MG63 (cell line): ENCODE data around the gene RNF144B. TPM values are rescaled to one million over a fixed set of nuclear protein-coding genes. Genes with fewer than 3 reads are reported as not detected.
"Not testable (repeated sequence)": the region's sequence is repeated elsewhere in the genome, so short reads cannot be mapped to it uniquely, and the experiment has no call there.

Experiments
- DNase-seq: peaks from one replicate; pipeline ENCODE4 v3.0.0-alpha.2; 2020
- H3K27me3 ChIP-seq: fragments of 250-450 bp; sonication (Bioruptor Pico); 2 replicates; pipeline ENCODE4 v1.5.1; 2020; ENCODE audit warnings: mild to moderate bottlenecking, moderate library complexity
- H3K36me3 ChIP-seq: fragments of 250-450 bp; sonication (Bioruptor Pico); 2 replicates; pipeline ENCODE4 v1.5.1; 2020; ENCODE audit warnings: mild to moderate bottlenecking, moderate library complexity
- H3K4me3 ChIP-seq: fragments of 250-450 bp; sonication (Bioruptor Pico); 2 replicates; pipeline ENCODE4 v1.5.1; 2020; ENCODE audit warnings: mild to moderate bottlenecking, moderate library complexity
- H3K9me3 ChIP-seq: fragments of 250-450 bp; sonication (Bioruptor Pico); 2 replicates; pipeline ENCODE4 v1.5.1; 2020; ENCODE audit warnings: mild to moderate bottlenecking, moderate library complexity
- total RNA-seq: library from RNA; depleted of rRNA; stranded (reverse); fragments of >200 nt; shearing (Covaris generic); gene quantifications from 2 replicates; pipeline ENCODE4 v1.2.3, GENCODE V29; 2014; ENCODE audit warnings: low replicate concordance

Gene RNF144B
- total RNA-seq, 1 experiment from 2014 or later: 1.9 TPM

DNA sequence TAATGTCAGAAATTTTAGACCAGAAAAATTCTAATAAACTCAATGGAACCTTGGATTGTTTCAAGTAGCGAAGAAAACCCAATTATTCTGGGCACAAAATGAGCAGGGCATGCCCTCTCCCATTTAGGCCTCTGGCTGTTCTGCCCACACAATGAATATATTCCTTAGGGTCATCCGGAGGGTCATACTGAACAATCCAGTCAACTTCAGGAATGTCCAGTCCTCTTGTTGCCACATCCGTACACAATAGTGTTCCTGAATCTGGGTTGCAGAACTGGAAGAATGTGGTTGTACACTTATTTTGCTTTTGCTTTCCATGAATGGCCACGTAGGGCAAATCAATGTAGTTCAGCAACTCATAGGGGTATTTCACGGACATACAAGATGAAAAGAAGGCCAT lies 23.4 kb upstream of the RNF144B start:
- no peaks in the 10 kb centered on the region for H3K36me3 ChIP-seq
- H3K9me3 ChIP-seq: no peaks in the 10 kb centered on the region
- no peak overlapping the region for H3K4me3 ChIP-seq
- no peak for DNase-seq
- no peaks in the 10 kb centered on the region for H3K27me3 ChIP-seq

DNA sequence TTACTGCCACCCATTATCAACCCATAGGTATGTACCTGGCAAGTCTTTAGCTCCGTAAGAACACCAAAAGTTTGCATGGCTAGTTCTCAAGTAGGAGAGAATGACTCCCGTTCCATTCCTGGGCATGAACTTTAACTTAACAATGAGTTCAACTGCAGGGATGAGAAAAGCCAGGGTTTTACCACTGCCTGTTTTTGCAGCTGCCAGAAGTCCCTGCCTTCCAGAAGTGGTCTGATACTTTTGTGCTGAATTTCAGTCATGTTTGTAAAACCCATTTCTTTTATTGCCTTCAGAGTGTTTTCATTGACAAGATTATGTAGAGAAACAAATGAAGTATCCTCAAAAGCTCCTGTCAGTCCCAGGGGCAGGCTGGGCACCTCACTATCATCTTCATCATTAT lies 22.6 kb upstream of the RNF144B start:
- H3K27me3 ChIP-seq, DNase-seq, H3K36me3 ChIP-seq, H3K9me3 ChIP-seq, H3K4me3 ChIP-seq: not testable (repeated sequence)

DNA sequence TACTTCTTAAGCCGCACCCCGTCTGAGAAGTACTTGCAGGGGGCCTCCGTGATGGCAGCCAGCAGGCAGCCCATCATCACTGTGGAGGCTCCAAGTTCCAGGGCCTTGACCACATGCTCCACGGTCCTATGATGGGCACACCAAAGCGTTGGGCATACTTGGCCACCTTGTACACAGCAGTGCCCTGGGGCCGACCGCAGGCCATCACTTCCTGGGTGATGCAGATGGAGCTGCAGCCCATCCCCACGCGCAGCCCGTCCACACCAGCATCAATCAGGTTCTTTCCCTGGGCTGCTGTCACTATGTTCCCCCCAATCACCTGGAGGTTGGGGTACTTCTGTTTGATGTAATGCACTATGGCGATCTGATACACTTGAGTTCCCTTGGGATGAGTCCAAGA lies 19.8 kb upstream of the RNF144B start:
- Histone ChIP-seq H3K36me3 (no peaks in the 10 kb centered on the region), H3K4me3 (no peak overlapping the region), H3K9me3 (no peaks in the 10 kb centered on the region), H3K27me3 (no peaks in the 10 kb centered on the region)
- no peak for DNase-seq

DNA sequence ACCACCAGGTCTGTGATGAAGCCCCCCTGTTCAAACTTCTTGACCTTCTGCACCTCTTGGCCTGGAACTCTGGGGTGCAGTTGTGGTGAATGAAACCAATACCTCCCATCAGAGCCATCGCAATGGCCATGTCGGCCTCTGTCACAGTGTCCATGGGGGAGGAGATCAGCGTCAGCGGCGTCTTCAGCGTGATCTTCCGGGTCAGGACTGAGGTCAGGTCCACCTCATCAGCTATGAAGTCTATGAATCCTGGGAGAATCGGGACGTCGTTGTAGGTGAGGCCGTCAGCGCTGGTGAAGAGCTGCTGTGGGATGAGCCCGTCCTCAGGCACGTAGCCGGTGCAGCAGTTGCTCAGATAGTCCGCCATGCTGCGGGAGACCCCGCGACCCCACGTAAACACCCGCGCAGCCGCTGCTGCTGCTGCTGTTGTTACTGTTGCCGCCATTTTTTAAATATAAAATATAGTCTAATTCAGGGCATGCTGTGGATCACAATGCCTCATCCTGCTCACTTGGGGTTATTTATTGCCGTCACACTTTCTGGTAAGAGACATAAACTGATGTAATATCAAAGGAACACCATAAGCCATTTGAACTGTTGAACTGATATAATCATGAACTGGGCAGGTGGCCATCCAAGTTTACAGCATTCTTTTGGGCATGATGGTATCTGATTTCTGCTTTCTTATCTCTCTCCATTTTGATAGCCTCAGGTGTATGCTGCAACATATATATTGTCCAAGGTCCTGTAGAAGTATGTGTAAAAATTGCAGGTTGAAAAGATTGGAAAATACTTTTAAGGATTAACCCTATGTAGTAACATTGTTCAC lies 18.7 kb upstream of the RNF144B start:
- no peaks in the 10 kb centered on the region for H3K9me3 ChIP-seq
- no peak for DNase-seq
- H3K4me3 ChIP-seq: no peak overlapping the region
- no peaks in the 10 kb centered on the region for H3K27me3 ChIP-seq
- no peaks in the 10 kb centered on the region for H3K36me3 ChIP-seq

DNA sequence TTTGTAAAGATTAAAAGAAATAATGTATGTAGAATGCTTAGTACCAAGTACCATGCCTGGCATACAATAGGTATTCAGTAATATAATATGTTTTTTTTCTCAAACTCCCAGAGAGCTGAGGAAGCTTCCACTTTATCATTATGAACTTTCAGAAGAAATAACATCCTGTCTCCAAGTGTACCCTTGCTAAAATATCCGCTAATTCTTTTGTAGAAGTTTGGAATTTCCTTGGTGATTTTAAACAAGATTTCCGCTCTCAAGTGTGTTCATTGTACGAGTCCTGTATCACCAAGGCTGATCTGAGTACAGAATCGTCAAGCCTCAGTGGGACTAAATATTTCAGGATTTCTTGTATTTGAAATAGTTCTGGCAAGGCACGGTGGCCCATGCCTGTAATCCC lies 16.1 kb upstream of the RNF144B start:
- Histone ChIP-seq H3K27me3 (no peaks in the 10 kb centered on the region), H3K4me3 (no peak overlapping the region), H3K9me3 (no peaks in the 10 kb centered on the region), H3K36me3 (no peaks in the 10 kb centered on the region)
- DNase-seq: no peak

DNA sequence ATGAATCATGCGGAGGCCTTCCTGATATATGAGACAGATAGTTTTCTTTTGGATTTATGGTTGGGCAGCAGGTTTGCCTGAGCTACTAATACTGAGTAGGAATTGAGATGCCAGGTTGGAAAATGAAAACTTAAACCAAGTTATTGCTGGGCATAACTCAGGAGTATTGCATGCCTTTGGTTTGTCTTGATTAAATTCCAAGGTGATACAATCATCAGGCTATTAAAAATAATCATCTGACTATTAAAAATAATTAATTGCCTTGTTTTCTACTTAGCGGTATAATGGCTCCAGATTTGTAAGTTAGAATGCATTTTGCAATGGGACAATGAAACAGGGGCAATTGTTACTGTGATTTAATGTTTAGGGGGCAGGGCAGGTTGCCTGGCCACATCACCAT lies 15.5 kb upstream of the RNF144B start:
- no peaks in the 10 kb centered on the region for H3K27me3 ChIP-seq
- H3K36me3 ChIP-seq: no peaks in the 10 kb centered on the region
- no peaks in the 10 kb centered on the region for H3K9me3 ChIP-seq
- H3K4me3 ChIP-seq: no peak overlapping the region
- DNase-seq: no peak

DNA sequence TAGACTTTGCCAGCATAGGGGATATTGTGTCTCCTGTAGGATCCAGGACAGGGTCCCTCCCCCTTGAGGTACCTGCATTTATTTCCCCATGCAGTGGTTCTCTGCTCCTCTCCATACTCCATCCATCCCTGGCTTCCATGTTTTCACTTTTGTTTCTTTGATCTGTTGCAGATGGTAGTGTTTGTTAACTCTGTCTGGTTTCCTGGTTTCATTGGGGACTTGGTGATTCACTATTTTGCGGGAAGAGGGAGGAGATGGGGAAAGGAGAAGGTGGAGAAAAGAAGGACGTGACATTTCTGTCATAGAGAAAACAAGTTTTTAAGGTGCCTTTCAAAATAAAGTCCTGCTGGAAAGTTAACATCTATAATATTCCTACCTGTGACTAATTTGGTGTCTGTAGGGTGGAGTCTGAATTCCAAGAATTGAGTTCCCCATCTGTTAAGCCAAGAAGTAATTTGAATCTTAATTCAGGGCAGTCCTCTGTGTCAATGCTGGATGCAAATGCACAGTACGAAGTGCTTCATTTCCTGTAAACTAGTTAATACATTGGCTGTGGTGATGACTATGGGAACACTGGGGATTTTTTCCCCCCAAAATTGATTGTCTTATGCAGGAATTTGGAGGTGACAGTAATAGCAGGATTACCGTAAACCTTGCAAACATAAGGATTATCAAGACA lies 6.9 kb upstream of the RNF144B start:
- DNase-seq: no peak
- no peak overlapping the region for H3K4me3 ChIP-seq
- no peaks in the 10 kb centered on the region for H3K36me3 ChIP-seq
- no peaks in the 10 kb centered on the region for H3K9me3 ChIP-seq
- H3K27me3 ChIP-seq: no peaks in the 10 kb centered on the region

DNA sequence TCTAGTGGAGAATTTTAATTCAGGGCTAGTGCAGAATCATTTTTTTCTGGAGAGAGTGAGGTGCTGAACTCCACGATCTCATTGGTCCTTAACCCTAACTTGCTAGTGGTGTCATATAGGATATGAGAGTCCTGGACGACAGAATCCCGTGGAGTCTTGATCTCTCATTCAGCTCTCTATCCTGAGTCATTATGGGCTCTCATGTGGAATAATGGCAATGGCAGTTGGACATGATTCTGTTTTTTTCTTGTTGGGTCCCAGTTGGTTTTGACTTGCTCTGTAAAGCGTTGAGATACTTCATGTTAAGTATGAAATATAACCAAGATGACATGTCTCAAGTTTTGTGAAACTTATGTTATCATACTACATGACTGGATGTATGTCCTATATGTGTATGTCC lies 6.3 kb upstream of the RNF144B start:
- Histone ChIP-seq H3K9me3 (no peaks in the 10 kb centered on the region), H3K27me3 (no peaks in the 10 kb centered on the region), H3K4me3 (no peak overlapping the region), H3K36me3 (no peaks in the 10 kb centered on the region)
- no peak for DNase-seq

DNA sequence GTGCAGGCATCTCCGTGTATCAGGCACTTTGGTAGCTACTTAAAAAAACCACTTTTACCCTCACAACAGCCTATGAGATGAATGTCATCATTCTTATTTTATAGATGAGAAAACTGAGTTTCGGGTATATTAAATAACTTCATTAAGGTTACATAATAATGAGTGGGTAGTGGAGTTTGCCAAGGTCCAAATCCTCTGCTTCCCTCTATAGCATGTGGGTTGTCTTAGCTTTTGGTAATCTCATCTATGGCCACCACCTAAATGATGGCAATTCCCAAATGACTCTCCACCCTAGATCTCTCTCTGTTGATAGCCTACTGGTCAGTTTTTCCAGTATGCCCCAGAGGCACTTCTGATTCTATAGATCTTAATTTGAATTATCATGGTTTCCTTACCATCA lies 3.7 kb upstream of the RNF144B start:
- no peak for DNase-seq

DNA sequence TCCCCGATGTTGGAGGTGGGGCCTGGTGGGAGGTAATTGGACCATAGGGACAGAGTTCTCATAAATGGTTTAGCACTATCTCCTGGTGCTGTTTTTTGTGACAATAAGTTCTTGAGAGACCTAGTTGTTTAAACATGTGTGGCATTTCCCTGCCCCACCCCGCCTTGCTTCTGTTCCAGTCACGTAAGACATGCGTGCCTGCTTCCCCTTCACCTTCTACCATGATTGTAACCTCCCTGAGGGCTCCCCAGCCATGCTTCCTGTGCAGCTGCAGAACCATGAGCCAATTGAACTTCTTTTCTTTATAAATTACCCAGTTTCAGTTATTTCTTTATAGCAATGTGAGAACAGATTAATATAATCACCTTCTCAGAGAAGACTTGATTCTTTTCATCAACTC lies 2.5 kb upstream of the RNF144B start:
- Histone ChIP-seq H3K9me3 (no peaks in the 10 kb centered on the region), H3K27me3 (no peaks in the 10 kb centered on the region), H3K36me3 (no peaks in the 10 kb centered on the region), H3K4me3 (no peak overlapping the region)
- no peak for DNase-seq

More for the DNA sequence above, 3.7 kb upstream of the RNF144B start:
- no peaks in the 10 kb centered on the region for H3K27me3 ChIP-seq
- H3K4me3 ChIP-seq: no peak overlapping the region
- H3K9me3 ChIP-seq: no peaks in the 10 kb centered on the region
- no peaks in the 10 kb centered on the region for H3K36me3 ChIP-seq

DNA sequence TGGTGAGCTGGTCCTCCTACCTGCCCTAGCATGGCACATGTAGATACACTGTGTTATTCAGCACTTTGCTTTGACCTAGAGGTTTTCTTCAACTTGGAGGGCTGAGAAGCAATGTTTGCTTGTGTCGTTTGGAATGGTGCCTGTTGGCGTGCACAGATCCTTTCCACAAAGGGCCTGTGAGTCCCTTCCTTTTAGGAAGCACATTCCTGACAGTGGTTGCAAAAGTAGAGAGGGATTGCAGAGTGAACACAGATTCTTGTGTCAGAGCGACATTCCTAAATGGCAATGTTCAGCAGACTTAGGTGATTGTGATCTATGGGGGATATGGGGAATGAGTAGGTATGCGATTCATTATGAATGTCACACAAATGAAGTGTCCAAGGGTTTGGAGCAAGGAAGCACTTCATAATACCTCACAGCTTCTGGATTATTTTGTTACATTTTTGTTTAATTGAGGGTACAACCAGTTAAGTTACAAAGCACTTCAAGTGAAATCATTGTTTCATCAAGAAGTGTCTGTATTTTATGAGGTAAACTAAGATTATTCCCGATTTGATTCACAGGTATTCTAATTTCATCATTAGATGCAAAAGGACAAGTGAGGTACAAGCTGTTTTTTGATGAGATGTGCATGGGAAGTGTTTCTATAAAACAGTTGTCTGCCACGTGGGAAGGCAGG lies 713 bp upstream of the RNF144B start:
- peak overlapping the region; percentile 63 for H3K4me3 ChIP-seq
- H3K9me3 ChIP-seq: no peaks in the 10 kb centered on the region
- H3K27me3 ChIP-seq: no peaks in the 10 kb centered on the region
- no peaks in the 10 kb centered on the region for H3K36me3 ChIP-seq
- DNase-seq: no peak

DNA sequence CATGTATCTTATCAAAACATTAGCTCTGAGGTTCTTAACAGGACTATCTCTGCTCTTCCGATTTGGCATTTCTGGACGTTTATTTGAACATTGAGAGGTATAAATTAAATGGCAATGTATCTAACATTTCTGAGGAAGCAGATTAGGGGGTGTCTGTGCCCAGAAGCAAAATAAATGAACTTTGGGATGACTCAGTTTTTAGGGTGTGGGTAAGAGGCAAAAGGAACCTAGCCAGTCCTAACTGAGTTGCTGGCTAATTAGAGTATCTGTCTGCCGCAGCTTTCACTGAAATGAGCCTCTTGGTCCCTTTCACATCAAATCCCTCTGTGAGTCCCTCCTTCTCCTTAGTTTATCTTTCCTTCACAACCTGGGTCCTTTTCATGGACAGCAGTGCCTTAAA lies 1.1 kb downstream of the RNF144B start:
- peak overlapping the region; percentile 63 for H3K4me3 ChIP-seq
- no peaks in the 10 kb centered on the region for H3K36me3 ChIP-seq
- H3K27me3 ChIP-seq: no peaks in the 10 kb centered on the region
- H3K9me3 ChIP-seq: no peaks in the 10 kb centered on the region
- no peak for DNase-seq

DNA sequence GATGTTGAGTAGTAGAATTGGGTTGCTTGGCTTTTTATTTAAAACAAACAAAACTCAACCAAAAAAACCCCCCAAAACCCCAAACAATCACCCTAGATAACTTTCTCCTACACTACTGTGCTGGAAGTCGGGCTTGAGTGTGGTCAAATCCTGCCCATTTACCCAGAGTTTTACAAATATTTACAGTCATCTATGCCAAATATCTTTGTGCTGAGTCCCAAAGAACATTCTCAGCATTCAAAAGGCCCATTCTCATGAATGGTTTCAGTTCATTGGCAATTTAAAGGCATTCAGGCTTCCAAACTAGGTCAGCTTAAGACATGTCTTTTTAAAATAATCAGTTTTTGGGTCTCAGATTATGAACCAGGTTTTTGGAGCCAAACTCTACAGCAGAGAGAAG lies 1.8 kb downstream of the RNF144B start:
- peak overlapping the region; percentile 63 for H3K4me3 ChIP-seq
- no peak for DNase-seq
- H3K9me3 ChIP-seq: no peaks in the 10 kb centered on the region
- H3K36me3 ChIP-seq: no peaks in the 10 kb centered on the region
- no peaks in the 10 kb centered on the region for H3K27me3 ChIP-seq

DNA sequence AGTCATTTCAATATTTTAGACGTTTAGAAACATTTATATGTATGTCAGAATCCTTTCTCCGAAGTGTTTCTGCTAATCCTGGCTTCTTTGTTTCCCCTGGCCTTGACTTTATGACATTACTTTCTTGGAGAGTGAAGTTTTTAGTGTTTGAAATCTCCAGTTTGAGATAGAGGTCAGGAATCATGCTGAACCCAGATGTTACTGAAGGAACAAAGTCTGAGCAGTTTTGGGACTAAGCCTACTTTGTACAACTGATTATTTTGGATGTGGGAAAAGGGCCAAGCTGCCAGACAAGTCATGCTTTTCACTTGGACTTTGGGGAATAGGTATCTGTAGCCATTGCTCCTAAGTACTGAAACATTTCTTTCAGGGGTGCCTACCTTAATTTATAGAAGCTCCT lies 2.3 kb downstream of the RNF144B start:
- no peak for DNase-seq
- Histone ChIP-seq H3K4me3 (peak overlapping the region; percentile 63), H3K36me3 (no peaks in the 10 kb centered on the region), H3K27me3 (no peaks in the 10 kb centered on the region), H3K9me3 (no peaks in the 10 kb centered on the region)

DNA sequence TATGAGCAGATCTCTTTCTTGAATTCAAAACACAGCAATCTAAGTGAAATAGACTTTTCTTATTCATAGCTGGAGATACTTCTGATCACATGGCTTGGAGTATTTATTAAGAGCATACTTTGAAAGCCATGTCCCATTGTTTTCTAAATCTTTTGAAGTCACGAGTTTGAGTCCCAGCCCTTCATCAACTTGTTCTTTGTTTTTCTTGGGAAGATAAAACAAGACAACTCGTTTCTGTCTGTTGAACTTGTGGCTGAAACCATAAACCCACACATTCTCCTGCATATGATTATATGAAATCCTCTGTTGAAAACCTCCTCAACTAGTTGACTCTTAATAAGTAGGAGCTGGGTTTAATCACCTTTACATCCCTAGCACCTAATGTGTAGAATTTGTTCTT lies 3.3 kb downstream of the RNF144B start:
- no peak for DNase-seq
- no peaks in the 10 kb centered on the region for H3K27me3 ChIP-seq
- H3K9me3 ChIP-seq: no peaks in the 10 kb centered on the region

DNA sequence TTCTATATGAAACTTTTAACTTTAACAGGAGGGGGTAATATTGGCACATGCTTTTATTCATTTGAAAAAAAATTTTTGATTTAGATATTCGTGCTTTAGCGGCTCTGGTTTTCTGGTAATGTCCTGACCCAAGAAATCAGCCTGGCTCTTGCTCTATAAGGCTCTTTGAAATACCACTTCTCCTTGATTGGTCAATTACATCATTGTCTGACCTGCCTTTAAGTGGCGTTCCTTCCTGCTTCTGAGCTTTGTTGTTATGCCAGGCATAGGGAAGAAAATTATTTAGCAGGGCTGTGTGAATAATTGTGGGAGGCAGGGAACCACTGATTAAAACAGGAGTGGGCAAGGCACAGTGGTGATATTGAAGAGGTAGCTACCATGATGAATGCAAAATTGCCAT lies 3.9 kb downstream of the RNF144B start:
- no peak for DNase-seq
- no peaks in the 10 kb centered on the region for H3K36me3 ChIP-seq
- H3K4me3 ChIP-seq: no peak overlapping the region
- H3K27me3 ChIP-seq: no peaks in the 10 kb centered on the region
- H3K9me3 ChIP-seq: no peaks in the 10 kb centered on the region

More for the DNA sequence above, 3.3 kb downstream of the RNF144B start:
- Histone ChIP-seq H3K4me3 (no peak overlapping the region), H3K36me3 (no peaks in the 10 kb centered on the region)

DNA sequence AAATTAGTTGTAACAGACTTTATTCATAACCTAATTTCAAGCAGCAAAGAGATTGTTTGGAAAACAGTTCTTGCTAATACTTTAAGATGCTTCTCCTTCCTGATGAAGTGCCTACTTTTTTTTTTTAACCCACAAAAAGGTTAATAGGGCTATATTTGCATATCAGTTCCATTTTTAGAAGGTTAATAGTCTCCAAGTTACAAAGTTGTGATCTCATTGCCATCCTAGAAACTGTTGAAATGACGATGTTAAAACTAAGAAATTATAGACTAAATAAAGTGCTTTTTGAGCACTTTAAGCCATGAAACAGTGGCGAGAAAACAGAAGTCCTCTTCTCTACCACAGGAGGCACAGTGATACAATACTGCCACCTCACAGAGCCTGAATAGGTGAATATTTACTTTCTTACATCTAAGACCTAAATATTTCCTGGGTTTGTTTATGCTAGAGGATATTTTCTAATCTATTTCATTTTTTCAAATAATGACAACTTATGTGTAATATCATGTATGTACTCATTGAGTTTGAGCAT lies 5.3 kb downstream of the RNF144B start:
- DNase-seq: no peak
- H3K27me3 ChIP-seq: no peaks in the 10 kb centered on the region
- H3K36me3 ChIP-seq: no peaks in the 10 kb centered on the region
- no peak overlapping the region for H3K4me3 ChIP-seq
- H3K9me3 ChIP-seq: no peaks in the 10 kb centered on the region
